ENCODE measurements around the gene XRRA1.

DNA sequence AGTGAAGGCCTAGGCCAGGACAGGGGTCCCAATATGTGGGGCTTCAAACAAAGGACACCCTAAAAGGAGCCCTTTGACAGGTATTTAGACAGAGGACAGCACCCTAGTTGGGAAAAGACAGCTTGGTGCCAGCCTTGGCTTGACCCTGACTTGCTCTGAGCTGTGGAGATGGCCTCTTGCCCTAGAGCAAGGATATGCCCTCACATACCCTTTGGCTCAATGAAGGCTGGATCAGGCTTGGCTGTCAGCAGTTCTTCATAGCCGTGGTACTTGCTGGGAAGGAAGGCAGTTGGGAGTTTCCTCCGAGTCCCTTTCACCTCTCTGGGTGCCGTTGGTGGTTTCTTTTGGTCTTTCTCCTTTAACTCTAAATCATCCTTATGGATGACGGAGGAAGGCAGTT, 104.0 kb downstream of the XRRA1 start:
- no peak for TF ChIP-seq ZHX1 (CRISPR knock-in tag; IDR thresholded peaks at IDR 0.05; ENCODE audit: low read depth)
- no peak for TF ChIP-seq RAD21 (CRISPR knock-in tag; IDR thresholded peaks at IDR 0.05)
- TF ChIP-seq, protein P1, sequence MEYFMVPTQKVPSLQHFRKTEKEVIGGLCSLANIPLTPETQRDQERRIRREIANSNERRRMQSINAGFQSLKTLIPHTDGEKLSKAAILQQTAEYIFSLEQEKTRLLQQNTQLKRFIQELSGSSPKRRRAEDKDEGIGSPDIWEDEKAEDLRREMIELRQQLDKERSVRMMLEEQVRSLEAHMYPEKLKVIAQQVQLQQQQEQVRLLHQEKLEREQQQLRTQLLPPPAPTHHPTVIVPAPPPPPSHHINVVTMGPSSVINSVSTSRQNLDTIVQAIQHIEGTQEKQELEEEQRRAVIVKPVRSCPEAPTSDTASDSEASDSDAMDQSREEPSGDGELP (IDR thresholded peaks at IDR 0.05; ENCODE audit: borderline replicate concordance, low read depth): no peak
- TF ChIP-seq NFIC (IDR thresholded peaks at IDR 0.05; ENCODE audit: low read length): no peak
- no peak for TF ChIP-seq ZNF780A (CRISPR knock-in tag; IDR thresholded peaks at IDR 0.05)
- TF ChIP-seq ZNF644 (CRISPR knock-in tag; IDR thresholded peaks at IDR 0.05; ENCODE audit: low read depth): no peak
- TF ChIP-seq THAP11 (CRISPR knock-in tag; IDR thresholded peaks at IDR 0.05): no peak
- no peak for TF ChIP-seq DPF2 (CRISPR knock-in tag; IDR thresholded peaks at IDR 0.05; ENCODE audit: borderline replicate concordance, low read depth)
- no peak for TF ChIP-seq ZNF18 (CRISPR knock-in tag; IDR thresholded peaks at IDR 0.05; ENCODE audit: insufficient replicate concordance)
- TF ChIP-seq ZFP36L2 (CRISPR knock-in tag; IDR thresholded peaks at IDR 0.05): no peak
- no peak for TF ChIP-seq JUNB (CRISPR knock-in tag; IDR thresholded peaks at IDR 0.05; ENCODE audit: borderline replicate concordance)
- TF ChIP-seq EEA1 (CRISPR knock-in tag; IDR thresholded peaks at IDR 0.05; ENCODE audit: borderline replicate concordance): no peak
- TF ChIP-seq ZNF558 (CRISPR knock-in tag; IDR thresholded peaks at IDR 0.05; ENCODE audit: borderline replicate concordance): no peak
- TF ChIP-seq, protein P2, sequence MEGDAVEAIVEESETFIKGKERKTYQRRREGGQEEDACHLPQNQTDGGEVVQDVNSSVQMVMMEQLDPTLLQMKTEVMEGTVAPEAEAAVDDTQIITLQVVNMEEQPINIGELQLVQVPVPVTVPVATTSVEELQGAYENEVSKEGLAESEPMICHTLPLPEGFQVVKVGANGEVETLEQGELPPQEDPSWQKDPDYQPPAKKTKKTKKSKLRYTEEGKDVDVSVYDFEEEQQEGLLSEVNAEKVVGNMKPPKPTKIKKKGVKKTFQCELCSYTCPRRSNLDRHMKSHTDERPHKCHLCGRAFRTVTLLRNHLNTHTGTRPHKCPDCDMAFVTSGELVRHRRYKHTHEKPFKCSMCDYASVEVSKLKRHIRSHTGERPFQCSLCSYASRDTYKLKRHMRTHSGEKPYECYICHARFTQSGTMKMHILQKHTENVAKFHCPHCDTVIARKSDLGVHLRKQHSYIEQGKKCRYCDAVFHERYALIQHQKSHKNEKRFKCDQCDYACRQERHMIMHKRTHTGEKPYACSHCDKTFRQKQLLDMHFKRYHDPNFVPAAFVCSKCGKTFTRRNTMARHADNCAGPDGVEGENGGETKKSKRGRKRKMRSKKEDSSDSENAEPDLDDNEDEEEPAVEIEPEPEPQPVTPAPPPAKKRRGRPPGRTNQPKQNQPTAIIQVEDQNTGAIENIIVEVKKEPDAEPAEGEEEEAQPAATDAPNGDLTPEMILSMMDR (CRISPR knock-in tag; IDR thresholded peaks at IDR 0.05): no peak
